H9 (cell line): ENCODE data around the gene PDE2A. TPM values are rescaled to one million over a fixed set of nuclear protein-coding genes. Genes with fewer than 3 reads are reported as not detected.

Source experiments
- DNase-seq: peaks from one replicate; pipeline ENCODE4 v3.0.0-alpha.2; 2017
- H2AFZ ChIP-seq: one replicate; pipeline ENCODE4 v1.6.1; 2013; ENCODE audit warnings: mild to moderate bottlenecking, low read length, control low read depth, moderate library complexity
- H2AK5ac ChIP-seq: 2 replicates; pipeline ENCODE4 v1.6.1; 2013; ENCODE audit warnings: low read length, control low read depth, mixed read lengths; ENCODE audit not compliant: insufficient read length
- H2BK120ac ChIP-seq: one replicate; pipeline ENCODE4 v1.6.1; 2013; ENCODE audit warnings: low read depth, mild to moderate bottlenecking, low read length, control low read depth, inconsistent platforms; ENCODE audit not compliant: poor library complexity, severe bottlenecking
- H2BK12ac ChIP-seq: 2 replicates; pipeline ENCODE4 v1.6.1; 2013; ENCODE audit warnings: low read length, control low read depth, mixed read lengths, low read depth; ENCODE audit not compliant: insufficient read length
- H2BK15ac ChIP-seq: 2 replicates; pipeline ENCODE4 v1.6.1; 2013; ENCODE audit warnings: low read depth, low read length, control low read depth
- H2BK20ac ChIP-seq: one replicate; pipeline ENCODE4 v1.6.1; 2013; ENCODE audit warnings: low read depth, mild to moderate bottlenecking, low read length, control low read depth, inconsistent platforms; ENCODE audit not compliant: poor library complexity, severe bottlenecking
- H2BK5ac ChIP-seq: 2 replicates; pipeline ENCODE4 v1.6.1; 2013; ENCODE audit warnings: low read length, control low read depth, mixed read lengths; ENCODE audit not compliant: insufficient read length
- H3K14ac ChIP-seq: 2 replicates; pipeline ENCODE4 v1.6.1; 2013; ENCODE audit warnings: low read length, control low read depth; ENCODE audit not compliant: insufficient read depth
- H3K18ac ChIP-seq: 2 replicates; pipeline ENCODE4 v1.6.1; 2013; ENCODE audit warnings: low read depth, mild to moderate bottlenecking, mixed read lengths, low read length, control low read depth; ENCODE audit not compliant: insufficient read length
- H3K23ac ChIP-seq: 2 replicates; pipeline ENCODE4 v1.6.1; 2013; ENCODE audit warnings: low read length, control low read depth, mixed read lengths, low read depth; ENCODE audit not compliant: insufficient read length
- H3K23me2 ChIP-seq: 2 replicates; pipeline ENCODE4 v1.6.1; 2013; ENCODE audit warnings: low read depth, mild to moderate bottlenecking, mixed read lengths, low read length, control low read depth; ENCODE audit not compliant: insufficient read length, poor library complexity, severe bottlenecking
- H3K27ac ChIP-seq: 2 replicates; pipeline ENCODE4 v1.5.1; 2013; ENCODE audit warnings: low read length, control low read depth, mixed read lengths, low read depth; ENCODE audit not compliant: insufficient read length
- H3K27me3 ChIP-seq: 2 replicates; pipeline ENCODE4 v1.6.1; 2013; ENCODE audit warnings: low read length, control low read depth, inconsistent platforms; ENCODE audit not compliant: insufficient read depth
- H3K4ac ChIP-seq: 2 replicates; pipeline ENCODE4 v1.6.1; 2013; ENCODE audit warnings: low read depth, mild to moderate bottlenecking, control low read depth, inconsistent platforms, low read length, moderate library complexity
- H3K4me1 ChIP-seq: 2 replicates; pipeline ENCODE4 v1.6.1; 2013; ENCODE audit warnings: low read length, control low read depth, inconsistent platforms; ENCODE audit not compliant: insufficient read depth
- H3K4me2 ChIP-seq: 2 replicates; pipeline ENCODE4 v1.6.1; 2013; ENCODE audit warnings: low read length, control low read depth, mixed read lengths; ENCODE audit not compliant: insufficient read length, insufficient read depth
- H3K56ac ChIP-seq: 2 replicates; pipeline ENCODE4 v1.6.1; 2013; ENCODE audit warnings: low read depth, mild to moderate bottlenecking, mixed read lengths, low read length, control low read depth; ENCODE audit not compliant: insufficient read length
- H3K79me1 ChIP-seq: 2 replicates; pipeline ENCODE4 v1.6.1; 2013; ENCODE audit warnings: low read depth, mild to moderate bottlenecking, moderate library complexity, low read length, control low read depth, inconsistent platforms; ENCODE audit not compliant: insufficient read depth, poor library complexity, severe bottlenecking
- H3K79me2 ChIP-seq: 2 replicates; pipeline ENCODE4 v1.6.1; 2013; ENCODE audit warnings: low read length, control low read depth, inconsistent platforms; ENCODE audit not compliant: insufficient read depth
- H3K9ac ChIP-seq: 2 replicates; pipeline ENCODE4 v1.6.1; 2013; ENCODE audit warnings: low read length, control low read depth, mixed read lengths; ENCODE audit not compliant: insufficient read length; ENCODE audit errors: extremely low read depth
- H3K9me3 ChIP-seq: one replicate; pipeline ENCODE4 v1.6.1; 2013; ENCODE audit warnings: low read depth, low read length, inconsistent platforms; ENCODE audit not compliant: control insufficient read depth
- H3T11ph ChIP-seq: one replicate; pipeline ENCODE4 v1.6.1; 2013; ENCODE audit warnings: mild to moderate bottlenecking, low read length, control low read depth, inconsistent platforms
- H4K20me1 ChIP-seq: one replicate; pipeline ENCODE4 v1.6.1; 2013; ENCODE audit not compliant: control insufficient read depth, insufficient read length, insufficient read depth
- H4K5ac ChIP-seq: 2 replicates; pipeline ENCODE4 v1.6.1; 2013; ENCODE audit warnings: low read depth, mild to moderate bottlenecking, mixed read lengths, low read length, control low read depth; ENCODE audit not compliant: insufficient read length
- H4K8ac ChIP-seq: replicated peaks from 2 replicates; pipeline ENCODE4 v1.6.1; 2013; ENCODE audit warnings: low read length, control low read depth, mixed read lengths, low read depth; ENCODE audit not compliant: insufficient read length
- H4K91ac ChIP-seq: 2 replicates; pipeline ENCODE4 v1.6.1; 2013; ENCODE audit warnings: low read depth, mild to moderate bottlenecking, moderate library complexity, mixed read lengths, low read length, control low read depth; ENCODE audit not compliant: insufficient read length
- H3K27ac Mint-ChIP-seq, 3 experiments: 2 replicates in 2 of 3; 3 replicates in 1 of 3; pipeline ENCODE4 v1.8.0; 2020 to 2021; ENCODE audit warnings: mixed read lengths in 3 of 3, mild to moderate bottlenecking in 1 of 3, moderate library complexity in 1 of 3
- H3K27me3 Mint-ChIP-seq: 2 replicates; pipeline ENCODE4 v1.8.0; 2021; ENCODE audit warnings: low read depth, mild to moderate bottlenecking, moderate library complexity, mixed read lengths
- H3K36me3 Mint-ChIP-seq, 3 experiments: 2 replicates in 2 of 3; 3 replicates in 1 of 3; pipeline ENCODE4 v1.8.0; 2020 to 2021; ENCODE audit warnings: low read depth in 3 of 3, mixed read lengths in 3 of 3; ENCODE audit not compliant: insufficient read depth in 1 of 3
- H3K4me1 Mint-ChIP-seq, 2 experiments: 2 replicates each; pipeline ENCODE4 v1.8.0; 2020; ENCODE audit warnings: mixed read lengths in 2 of 2
- H3K4me3 Mint-ChIP-seq, 2 experiments: 2 replicates in 1 of 2; 3 replicates in 1 of 2; pipeline ENCODE4 v1.8.0; 2020 to 2021; ENCODE audit warnings: mild to moderate bottlenecking in 2 of 2, mixed read lengths in 2 of 2, moderate library complexity in 1 of 2
- H3K9me3 Mint-ChIP-seq, 2 experiments: 2 replicates in 1 of 2; 3 replicates in 1 of 2; pipeline ENCODE4 v1.8.0; 2020; ENCODE audit warnings: mild to moderate bottlenecking in 2 of 2, mixed read lengths in 2 of 2, moderate library complexity in 1 of 2
- CTCF ChIP-seq: fragments of 200-600 bp; sonication (generic); conservative IDR thresholded peaks from 3 replicates; pipeline ENCODE4 v1.8.0; 2021; ENCODE audit warnings: antibody characterized with exemption, mild to moderate bottlenecking
- WGBS: extraction: QIAGEN DNeasy Blood & Tissue Kit; methylation state at CpG from one replicate; pipeline ENCODE4 v1.1.7; 2013; ENCODE audit warnings: missing lambda C conversion rate, low lambda C conversion rate, mixed read lengths; ENCODE audit not compliant: insufficient read length; ENCODE audit errors: extremely low coverage; 5-methylcytosine and 5-hydroxymethylcytosine counted together
- total RNA-seq: library from RNA; stranded (reverse); gene quantifications from 2 replicates; pipeline ENCODE4 v1.2.1, GENCODE V29; 2021

The PDE2A gene
- total RNA-seq, 1 experiment from 2014 or later: 3.4 TPM

GRCh38 chr11:72706579-72706978, 32.4 kb upstream of the PDE2A start:
- Mint-ChIP-seq H3K36me3 (peaks cover 17 to 54% (median 31%) of the 10 kb centered on the region in 3 experiments), H3K4me3 (peak overlapping the region; percentile 17 to 34; a peak in 4 of 5 replicates), H3K9me3 (no peaks in the 10 kb centered on the region), H3K27ac (peak overlapping the region in 2 of 3 experiments; percentile 65 to 93; a peak in 4 of 7 replicates), H3K27me3 (no peaks in the 10 kb centered on the region), H3K4me1 (peaks cover 37 to 57% of the 10 kb centered on the region in 2 experiments)
- no peak overlapping the region for H3K18ac ChIP-seq
- no peak overlapping the region for H2AFZ ChIP-seq
- no peaks in the 10 kb centered on the region for H3K79me1 ChIP-seq
- no peak overlapping the region for H2BK5ac ChIP-seq
- WGBS: no CpG with 5 or more reads among the region's 5 CpGs
- no peaks in the 10 kb centered on the region for H3K9me3 ChIP-seq
- H2BK12ac ChIP-seq: no peak overlapping the region
- H3K4ac ChIP-seq: no peak overlapping the region
- H2BK20ac ChIP-seq: no peak overlapping the region
- H3K23me2 ChIP-seq: peaks cover 3% of the 10 kb centered on the region
- TF ChIP-seq CTCF: no peak
- H3K4me2 ChIP-seq: peak overlapping the region; percentile 10
- no peak overlapping the region for H2BK15ac ChIP-seq
- no peak overlapping the region for H2BK120ac ChIP-seq
- H3K23ac ChIP-seq: no peak overlapping the region
- no peak overlapping the region for H3K56ac ChIP-seq
- H3K9ac ChIP-seq: no peak overlapping the region
- H4K5ac ChIP-seq: no peak overlapping the region
- H3K27ac ChIP-seq: no peak overlapping the region
- no peak for DNase-seq
- H4K8ac ChIP-seq: no peak overlapping the region
- H3K79me2 ChIP-seq: no peaks in the 10 kb centered on the region
- H2AK5ac ChIP-seq: no peak overlapping the region
- H3K14ac ChIP-seq: no peak overlapping the region; the same call in 1 of the 2 replicates
- H3T11ph ChIP-seq: no peak overlapping the region
- peaks cover 5% of the 10 kb centered on the region; the same call in 1 of the 2 replicates for H3K4me1 ChIP-seq
- H4K20me1 ChIP-seq: peaks cover 6% of the 10 kb centered on the region
- H3K27me3 ChIP-seq: no peaks in the 10 kb centered on the region
- no peak overlapping the region for H4K91ac ChIP-seq
